HUES64 (cell line): Measurements from ENCODE around the gene B4GALT2.

Experiments used
- H3K27ac ChIP-seq: 2 replicates; pipeline ENCODE4 v1.7.0; 2013; ENCODE audit warnings: low read depth, low read length, inconsistent platforms
- H3K27me3 ChIP-seq: 2 replicates; pipeline ENCODE4 v1.6.1; 2013; ENCODE audit warnings: mild to moderate bottlenecking, low read length; ENCODE audit not compliant: insufficient read depth
- H3K36me3 ChIP-seq: 2 replicates; pipeline ENCODE4 v1.6.1; 2013; ENCODE audit warnings: mild to moderate bottlenecking, low read length; ENCODE audit not compliant: insufficient read depth
- H3K4me1 ChIP-seq: 2 replicates; pipeline ENCODE4 v1.6.1; 2013; ENCODE audit warnings: mild to moderate bottlenecking, low read length, moderate library complexity; ENCODE audit not compliant: insufficient read depth
- H3K4me3 ChIP-seq: 2 replicates; pipeline ENCODE4 v1.5.1; 2013; ENCODE audit warnings: mild to moderate bottlenecking, low read length, moderate library complexity
- H3K9ac ChIP-seq: 2 replicates; pipeline ENCODE4 v1.6.1; 2013; ENCODE audit warnings: mild to moderate bottlenecking, low read depth, low read length
- H3K9me3 ChIP-seq: 2 replicates; pipeline ENCODE4 v1.6.1; 2013; ENCODE audit warnings: low read depth, low read length; ENCODE audit not compliant: insufficient read depth
- WGBS: fragments of 150-250, 120-280 bp; methylation state at CpG from one replicate; pipeline ENCODE4 v1.1.7; 2013; ENCODE audit warnings: missing lambda C conversion rate; 5-methylcytosine and 5-hydroxymethylcytosine counted together

The B4GALT2 gene

GRCh38 chr1:44033041-44033575, 54.1 kb downstream of the B4GALT2 start:
- H3K4me3 ChIP-seq, result no peak overlapping the region
- WGBS, result 90% methylated on average over 8 of the region's 8 CpGs
- H3K27ac ChIP-seq, result no peak overlapping the region
- H3K4me1 ChIP-seq, result peaks cover 18% of the 10 kb centered on the region
- H3K27me3 ChIP-seq, result no peaks in the 10 kb centered on the region
- no peaks in the 10 kb centered on the region for H3K36me3 ChIP-seq
- H3K9ac ChIP-seq, result no peak overlapping the region
- no peaks in the 10 kb centered on the region for H3K9me3 ChIP-seq

GRCh38 chr1:44033756-44034155, 54.7 kb downstream of the B4GALT2 start:
- Histone ChIP-seq H3K27me3 (no peaks in the 10 kb centered on the region), H3K4me1 (peaks cover 18% of the 10 kb centered on the region), H3K4me3 (no peak overlapping the region), H3K9ac (no peak overlapping the region), H3K27ac (no peak overlapping the region), H3K9me3 (no peaks in the 10 kb centered on the region), H3K36me3 (no peaks in the 10 kb centered on the region)
- WGBS, result 77% methylated on average over 8 of the region's 8 CpGs

GRCh38 chr1:44034423-44034822, 55.4 kb downstream of the B4GALT2 start:
- no peak overlapping the region for H3K27ac ChIP-seq
- H3K4me3 ChIP-seq, result no peak overlapping the region
- no peaks in the 10 kb centered on the region for H3K36me3 ChIP-seq
- WGBS, result 96% methylated on average over 4 of the region's 4 CpGs
- H3K4me1 ChIP-seq, result peaks cover 16% of the 10 kb centered on the region
- H3K9ac ChIP-seq, result no peak overlapping the region
- H3K9me3 ChIP-seq, result no peaks in the 10 kb centered on the region
- no peaks in the 10 kb centered on the region for H3K27me3 ChIP-seq

- H3K4me1 ChIP-seq, result peaks cover 13% of the 10 kb centered on the region
- H3K9ac ChIP-seq, result no peak overlapping the region
- H3K36me3 ChIP-seq, result no peaks in the 10 kb centered on the region
- H3K4me3 ChIP-seq, result no peak overlapping the region
- H3K27ac ChIP-seq, result no peak overlapping the region
- 90% methylated on average over 11 of the region's 11 CpGs for WGBS
- H3K9me3 ChIP-seq, result no peaks in the 10 kb centered on the region
- H3K27me3 ChIP-seq, result no peaks in the 10 kb centered on the region
Measured at GRCh38 chr1:44034976-44035716, 56.1 kb downstream of the B4GALT2 start.

GRCh38 chr1:44035726-44036408, 56.9 kb downstream of the B4GALT2 start:
- 74% methylated on average over 8 of the region's 8 CpGs for WGBS

GRCh38 chr1:44036409-44037139, 57.6 kb downstream of the B4GALT2 start:
- Histone ChIP-seq H3K4me1 (peaks cover 13% of the 10 kb centered on the region), H3K27ac (no peak overlapping the region), H3K9me3 (no peaks in the 10 kb centered on the region), H3K9ac (no peak overlapping the region), H3K36me3 (no peaks in the 10 kb centered on the region), H3K4me3 (no peak overlapping the region), H3K27me3 (no peaks in the 10 kb centered on the region)
- 40% methylated on average over 4 of the region's 6 CpGs for WGBS

More at GRCh38 chr1:44035726-44036408, 56.9 kb downstream of the B4GALT2 start:
- no peak overlapping the region for H3K27ac ChIP-seq
- no peaks in the 10 kb centered on the region for H3K36me3 ChIP-seq
- H3K4me1 ChIP-seq, result peaks cover 13% of the 10 kb centered on the region
- H3K4me3 ChIP-seq, result no peak overlapping the region
- H3K9ac ChIP-seq, result no peak overlapping the region
- no peaks in the 10 kb centered on the region for H3K27me3 ChIP-seq
- no peaks in the 10 kb centered on the region for H3K9me3 ChIP-seq

- Histone ChIP-seq H3K4me3 (no peak overlapping the region), H3K9ac (no peak overlapping the region), H3K36me3 (no peaks in the 10 kb centered on the region), H3K27ac (no peak overlapping the region), H3K4me1 (peaks cover 9% of the 10 kb centered on the region), H3K9me3 (no peaks in the 10 kb centered on the region), H3K27me3 (no peaks in the 10 kb centered on the region)
- 84% methylated on average over 5 of the region's 5 CpGs for WGBS
Measured at GRCh38 chr1:44037154-44037553, 58.1 kb downstream of the B4GALT2 start.

- Histone ChIP-seq H3K4me1 (peaks cover 3% of the 10 kb centered on the region; the same call in 1 of the 2 replicates), H3K27me3 (no peaks in the 10 kb centered on the region), H3K9ac (no peak overlapping the region), H3K36me3 (no peaks in the 10 kb centered on the region), H3K9me3 (no peaks in the 10 kb centered on the region), H3K4me3 (no peak overlapping the region), H3K27ac (no peak overlapping the region)
- WGBS, result 87% methylated on average over 2 of the region's 2 CpGs
Measured at GRCh38 chr1:44038876-44039657, 60.1 kb downstream of the B4GALT2 start.

- 92% methylated on average over 2 of the region's 2 CpGs for WGBS
- Histone ChIP-seq H3K27me3 (no peaks in the 10 kb centered on the region), H3K4me3 (no peak overlapping the region), H3K4me1 (peaks cover 3% of the 10 kb centered on the region; the same call in 1 of the 2 replicates), H3K9me3 (no peaks in the 10 kb centered on the region), H3K9ac (no peak overlapping the region), H3K27ac (no peak overlapping the region), H3K36me3 (no peaks in the 10 kb centered on the region)
Measured at GRCh38 chr1:44040418-44040817, 61.4 kb downstream of the B4GALT2 start.
